ENCODE measurements around the gene PDE4D.

PDE4D gene

GRCh38 chr5:59521476-59521875 is 372.1 kb downstream of the PDE4D start:
- FAIRE-seq (no peak), DNase-seq (ENCODE audit: insufficient read length, low spot score) (no peak)
- TF ChIP-seq CTCF (IDR thresholded peaks at IDR 0.05; ENCODE audit: insufficient read depth, missing control alignments) = no peak

- DNase-seq (ENCODE audit: insufficient read length, low spot score) (no peak), FAIRE-seq (no peak)
- TF ChIP-seq CTCF (IDR thresholded peaks at IDR 0.05; ENCODE audit: insufficient read depth, missing control alignments) = no peak
Measured at GRCh38 chr5:59519338-59519737, 374.2 kb downstream of the PDE4D start.

- TF ChIP-seq CTCF (IDR thresholded peaks at IDR 0.05; ENCODE audit: insufficient read depth, missing control alignments) = no peak
- DNase-seq (ENCODE audit: insufficient read length, low spot score) (no peak), FAIRE-seq (no peak)
Measured at GRCh38 chr5:59517926-59518585, 375.5 kb downstream of the PDE4D start.

- no peak for FAIRE-seq
- no peak for TF ChIP-seq CTCF (IDR thresholded peaks at IDR 0.05; ENCODE audit: insufficient read depth, missing control alignments)
- no peak for DNase-seq (ENCODE audit: insufficient read length, low spot score)
Measured at GRCh38 chr5:59516161-59516560, 377.4 kb downstream of the PDE4D start.

- DNase-seq (ENCODE audit: insufficient read length, low spot score) = no peak
- no peak for FAIRE-seq
- TF ChIP-seq CTCF (IDR thresholded peaks at IDR 0.05; ENCODE audit: insufficient read depth, missing control alignments) = peak; percentile 53
Measured at GRCh38 chr5:59506285-59506877, 387.1 kb downstream of the PDE4D start.

GRCh38 chr5:59504043-59504442 is 389.5 kb downstream of the PDE4D start:
- TF ChIP-seq CTCF (IDR thresholded peaks at IDR 0.05; ENCODE audit: insufficient read depth, missing control alignments) = no peak
- FAIRE-seq (no peak), DNase-seq (ENCODE audit: insufficient read length, low spot score) (no peak)

GRCh38 chr5:59503220-59503619 is 390.3 kb downstream of the PDE4D start:
- no peak for DNase-seq (ENCODE audit: insufficient read length, low spot score)
- TF ChIP-seq CTCF (IDR thresholded peaks at IDR 0.05; ENCODE audit: insufficient read depth, missing control alignments) = no peak

More at GRCh38 chr5:59503220-59503619, 390.3 kb downstream of the PDE4D start:
- FAIRE-seq = no peak
